ENCODE data around the gene C2CD4C.

The C2CD4C gene

GRCh38 chr19:362154-362553 lies 46.8 kb downstream of the C2CD4C start:
- no peak for DNase-seq

- DNase-seq = peak; percentile 29
These were observed 49.4 kb downstream of the C2CD4C start for GRCh38 chr19:359653-359925.

DNA sequence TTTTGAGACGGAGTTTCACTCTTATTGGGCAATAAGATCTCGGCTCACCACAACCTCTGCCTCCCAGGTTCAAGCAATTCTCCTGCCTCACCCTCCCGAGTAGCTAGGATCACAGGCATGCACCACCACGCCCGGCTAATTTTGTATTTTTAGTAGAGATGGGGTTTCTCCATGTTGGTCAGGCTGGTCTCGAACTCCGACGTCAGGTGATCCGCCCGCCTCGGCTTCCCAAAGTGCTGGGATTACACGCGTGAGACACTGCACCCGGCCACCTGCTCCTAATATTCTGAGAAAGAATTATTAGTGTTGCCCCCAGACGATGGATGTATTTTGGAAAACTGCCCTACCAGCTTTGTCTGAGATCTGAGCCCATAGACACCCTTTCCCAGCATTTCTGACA lies 53.4 kb downstream of the C2CD4C start:
- DNase-seq = peak; percentile 15
